Epithelial cell of proximal tubule (primary cell): Measurements from ENCODE around the gene ATP6AP1. TPM values are rescaled to one million over a fixed set of nuclear protein-coding genes. Genes with fewer than 3 reads are reported as not detected.
"Not testable (repeated sequence)": the region's sequence is repeated elsewhere in the genome, so short reads cannot be mapped to it uniquely, and the experiment has no call there.

Experiments
- DNase-seq: peaks from one replicate; pipeline ENCODE4 v3.0.0-alpha.2; 2011; ENCODE audit warnings: low read depth
- H3K4me3 ChIP-seq: 2 replicates; pipeline ENCODE4 v1.5.1; 2011; ENCODE audit warnings: low read depth, mild to moderate bottlenecking, low read length
- CTCF ChIP-seq: conservative IDR thresholded peaks from 2 replicates; pipeline ENCODE4 v1.5.1; 2012; ENCODE audit warnings: low read depth, mild to moderate bottlenecking, low read length
- total RNA-seq: library from RNA; depleted of rRNA; stranded (reverse); fragments of >200 nt; gene quantifications from 2 replicates; pipeline ENCODE4 v1.2.3, GENCODE V29; 2015

ATP6AP1 gene
- total RNA-seq, 1 donor from 2014 or later, result 55.1 TPM

DNA sequence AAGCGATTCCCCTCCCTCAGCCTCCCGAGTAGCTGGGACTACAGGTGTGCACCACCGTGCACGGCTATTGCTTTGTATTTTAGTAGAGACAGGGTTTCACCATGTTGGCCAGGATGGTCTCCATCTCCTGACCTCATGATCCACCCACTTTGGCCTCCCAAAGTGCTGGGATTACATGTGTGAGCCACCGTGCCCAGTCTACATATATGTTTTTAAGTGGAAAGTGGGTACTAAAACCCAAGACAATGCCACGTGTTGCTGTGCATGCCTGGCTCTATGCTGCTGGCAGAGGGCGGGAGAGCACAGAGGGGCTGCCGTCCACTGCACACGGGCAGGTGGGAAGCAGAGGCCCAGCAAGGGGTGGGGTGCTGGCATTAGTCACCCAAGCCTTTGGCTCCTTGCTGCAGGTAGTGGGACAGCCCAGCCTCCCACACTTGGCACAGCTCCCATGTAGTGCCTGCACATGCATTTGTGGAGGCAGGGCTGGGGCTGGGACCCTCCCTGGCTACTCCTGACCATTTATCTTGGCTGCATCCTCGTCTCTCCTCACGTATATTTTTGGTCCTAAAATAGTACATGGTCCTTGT, 45.9 kb upstream of the ATP6AP1 start:
- no peak for DNase-seq
- H3K4me3 ChIP-seq, result no peak overlapping the region
- TF ChIP-seq CTCF, result no peak

DNA sequence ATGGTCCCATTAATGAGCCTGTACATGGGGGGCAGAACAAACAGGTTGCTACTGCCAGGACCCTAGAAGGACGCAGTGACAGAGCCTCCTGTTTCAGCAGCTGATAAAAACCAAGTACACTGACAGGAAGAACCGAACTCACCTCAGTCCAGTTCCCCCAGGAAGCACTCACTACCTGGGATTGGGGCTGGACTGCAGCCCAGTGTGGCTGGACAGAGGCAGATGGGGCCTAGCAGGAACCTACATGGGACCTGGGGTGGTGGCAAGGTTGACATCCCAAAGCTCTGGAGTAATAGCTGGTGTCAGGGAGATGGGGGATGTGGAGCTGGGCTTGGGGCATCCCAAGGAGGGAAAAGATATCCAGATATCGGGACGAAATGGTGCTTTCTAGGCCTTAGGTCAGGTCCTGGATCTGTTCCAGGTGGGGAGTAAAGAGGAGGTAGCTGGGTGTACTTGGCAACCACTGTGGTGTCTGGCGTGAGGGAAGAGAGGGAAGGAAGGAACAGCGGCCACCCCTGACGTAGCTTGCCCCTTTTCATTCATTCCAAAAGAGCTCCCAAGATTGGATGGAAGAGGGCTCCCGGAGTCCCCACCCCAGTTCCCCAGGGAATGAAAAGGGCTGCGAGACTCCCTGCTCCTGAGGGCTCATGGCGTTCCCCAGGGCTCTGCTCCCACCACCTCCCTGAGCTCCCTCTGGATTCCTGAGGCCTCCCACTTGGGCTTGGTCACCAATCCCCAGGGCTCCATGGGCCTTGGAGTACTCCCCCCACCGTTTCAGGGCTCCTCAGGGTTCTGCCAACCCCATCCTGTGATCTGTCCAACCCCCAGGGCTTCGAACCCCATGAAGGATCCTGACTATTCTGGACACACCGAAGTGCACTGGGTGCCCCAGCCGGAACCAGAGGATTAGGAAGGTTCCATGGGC, 44.9 kb upstream of the ATP6AP1 start:
- no peak for DNase-seq
- no peak for TF ChIP-seq CTCF
- H3K4me3 ChIP-seq, result no peak overlapping the region

DNA sequence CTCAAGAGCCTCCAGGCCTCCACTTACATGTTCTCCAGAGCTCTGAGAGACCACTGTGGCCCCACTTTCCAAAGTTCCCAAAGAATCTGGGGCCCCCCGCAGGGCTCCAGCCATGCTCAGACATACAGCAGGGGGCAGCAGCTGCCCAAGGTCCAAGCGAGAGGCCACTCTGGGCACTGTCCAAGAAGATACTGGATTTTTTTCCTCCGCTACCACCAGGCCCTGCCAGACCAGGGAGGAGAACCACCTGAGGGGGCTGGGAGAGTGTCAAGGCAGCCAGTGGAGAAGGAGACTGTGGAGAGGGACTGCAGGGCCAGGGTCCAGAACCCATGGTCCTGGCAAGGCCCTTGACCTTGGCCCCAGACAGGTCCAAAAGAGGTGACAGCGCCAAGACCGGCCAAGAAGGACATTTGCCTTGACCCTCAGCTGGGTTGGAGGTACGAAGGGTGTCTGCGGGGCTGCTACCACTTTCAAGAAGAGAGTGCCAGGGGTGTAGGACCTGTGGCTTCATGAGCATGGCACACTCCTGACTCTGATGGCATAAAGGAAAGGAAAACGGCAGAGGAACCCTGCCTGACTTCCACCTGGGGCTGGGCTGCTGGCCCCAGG, 44.1 kb upstream of the ATP6AP1 start:
- no peak for DNase-seq
- peak; percentile 49 for TF ChIP-seq CTCF
- H3K4me3 ChIP-seq, result no peak overlapping the region

- not testable (repeated sequence) for DNase-seq, H3K4me3 ChIP-seq
Observed at GRCh38 chrX:154388094-154388493, 40.4 kb upstream of the ATP6AP1 start.

- DNase-seq, H3K4me3 ChIP-seq: not testable (repeated sequence)
Observed at GRCh38 chrX:154388649-154389048, 39.8 kb upstream of the ATP6AP1 start.

DNA sequence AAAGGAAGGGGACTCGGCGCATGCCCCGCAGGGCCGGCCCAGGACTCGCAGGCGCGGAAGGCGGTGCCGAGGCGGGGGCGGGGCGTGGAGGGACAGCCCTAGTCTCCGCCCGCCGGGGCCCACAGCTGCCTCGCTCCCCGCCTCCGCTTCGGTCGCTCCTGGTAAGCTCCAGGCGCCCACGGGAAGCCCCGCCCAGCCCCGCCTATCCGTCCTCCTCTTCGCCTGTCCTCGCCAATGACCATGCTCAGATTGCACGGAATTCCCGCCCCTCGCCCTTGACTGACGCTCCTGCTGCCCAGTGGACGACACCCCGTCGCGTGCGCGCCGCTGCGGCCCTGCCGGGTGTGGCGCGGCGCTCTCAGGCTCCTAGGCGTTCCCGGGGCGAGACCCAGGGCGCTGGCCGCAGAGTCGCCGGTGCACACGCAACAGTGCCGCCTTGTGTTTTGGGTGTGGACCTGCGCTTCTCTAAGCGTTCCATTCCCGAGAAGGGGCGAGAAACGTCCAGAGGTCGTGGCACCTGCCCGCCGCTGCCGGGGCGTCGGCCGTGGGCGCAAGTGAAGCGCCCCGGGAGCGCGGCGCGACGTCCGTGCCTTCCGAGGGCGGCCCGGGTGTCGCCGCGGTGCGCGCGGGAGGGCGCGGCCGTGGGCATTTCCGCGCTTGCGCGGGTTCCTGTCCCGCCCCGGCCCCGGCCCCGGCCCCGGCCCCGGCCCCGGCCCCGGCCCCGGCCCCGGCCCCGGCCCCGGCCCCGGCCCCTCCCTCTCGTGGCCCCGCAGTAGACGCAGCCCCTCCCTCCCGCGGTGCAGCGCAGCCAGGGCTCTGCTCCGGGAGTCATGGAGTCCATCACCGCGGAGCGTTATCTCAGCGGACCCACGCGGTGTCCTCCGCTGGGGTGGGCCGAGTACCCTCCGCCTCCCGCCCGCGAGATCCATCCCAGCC, 38.4 kb upstream of the ATP6AP1 start:
- H3K4me3 ChIP-seq, DNase-seq: not testable (repeated sequence)

DNA sequence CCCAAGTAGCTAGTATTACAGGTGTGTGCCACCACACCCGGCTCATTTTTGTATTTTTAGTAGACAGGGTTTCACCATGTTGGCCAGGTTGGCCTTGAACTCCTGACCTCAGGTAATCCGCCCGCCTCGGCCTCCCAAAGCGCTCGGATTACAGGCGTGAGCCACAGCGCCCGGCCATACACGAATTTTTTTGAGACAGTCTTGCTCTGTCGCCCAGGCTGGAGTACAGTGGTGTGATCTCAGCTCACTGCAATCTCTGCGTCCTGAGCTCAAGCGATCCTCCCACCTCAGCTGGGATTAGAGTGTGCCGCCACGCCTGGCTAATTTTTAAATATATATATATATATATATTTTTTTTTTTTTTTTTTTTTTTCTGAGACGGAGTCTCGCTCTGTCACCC, 32.1 kb upstream of the ATP6AP1 start:
- peak overlapping the region; percentile 23 for H3K4me3 ChIP-seq
- DNase-seq, result not testable (repeated sequence)

DNA sequence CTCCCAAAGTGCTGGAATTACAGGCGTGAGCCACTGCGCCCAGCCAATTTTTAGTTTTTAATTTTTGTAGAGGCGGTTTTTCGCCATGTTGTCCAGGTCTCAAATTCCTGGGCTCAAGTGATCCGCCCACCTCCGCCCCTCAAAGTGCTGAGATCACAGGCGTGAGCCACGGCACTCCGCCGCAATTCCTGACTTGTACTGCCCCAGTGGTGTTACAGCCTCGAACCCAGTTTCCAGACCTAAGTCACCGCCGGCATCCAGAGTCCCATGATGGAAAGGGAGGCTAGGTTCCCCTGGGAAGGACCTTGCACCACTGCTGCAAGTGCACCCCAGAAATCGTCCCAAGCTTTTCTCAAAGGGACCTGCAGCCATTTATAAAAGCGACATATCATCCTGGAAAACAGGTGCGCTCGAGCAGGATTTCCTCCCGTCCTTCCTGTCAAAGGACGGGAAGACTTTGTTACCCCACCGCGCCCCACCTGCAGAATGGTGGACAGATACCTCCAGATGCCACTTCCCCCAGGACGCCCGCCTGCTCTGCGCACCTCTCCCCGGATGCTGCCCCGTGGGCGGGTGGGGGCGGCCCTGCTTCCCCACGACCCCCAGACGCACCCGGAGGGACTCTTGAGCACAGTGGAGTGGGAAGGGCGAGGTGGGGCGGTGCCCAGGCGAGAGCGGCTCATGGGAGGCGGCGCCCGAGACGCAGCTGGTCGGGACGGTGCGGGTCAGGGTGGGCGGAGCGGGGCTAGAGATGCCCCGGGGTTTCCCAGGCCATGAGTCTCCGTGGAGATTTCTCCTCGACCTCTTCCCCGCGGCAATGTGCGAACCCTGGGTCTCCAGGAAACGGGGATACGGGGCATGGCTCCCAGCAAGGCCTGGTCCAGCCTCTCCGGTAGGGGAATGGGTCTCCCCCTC, 31.2 kb upstream of the ATP6AP1 start:
- no peak for TF ChIP-seq CTCF
- no peak for DNase-seq
- H3K4me3 ChIP-seq, result peak overlapping the region; percentile 84
